HG03558 (cell line): ENCODE results near the gene CDC42EP4.
"Not testable (repeated sequence)": the region's sequence is repeated elsewhere in the genome, so short reads cannot be mapped to it uniquely, and the experiment has no call there.

Experiments used
- ATAC-seq: cut with Tn5 transposase; IDR thresholded peaks from one replicate; pipeline ENCODE4 v1.9.1; 2021; ENCODE audit warnings: moderate number of reproducible peaks; ENCODE audit not compliant: unreplicated experiment; ENCODE audit errors: extremely low read depth

Gene CDC42EP4

DNA sequence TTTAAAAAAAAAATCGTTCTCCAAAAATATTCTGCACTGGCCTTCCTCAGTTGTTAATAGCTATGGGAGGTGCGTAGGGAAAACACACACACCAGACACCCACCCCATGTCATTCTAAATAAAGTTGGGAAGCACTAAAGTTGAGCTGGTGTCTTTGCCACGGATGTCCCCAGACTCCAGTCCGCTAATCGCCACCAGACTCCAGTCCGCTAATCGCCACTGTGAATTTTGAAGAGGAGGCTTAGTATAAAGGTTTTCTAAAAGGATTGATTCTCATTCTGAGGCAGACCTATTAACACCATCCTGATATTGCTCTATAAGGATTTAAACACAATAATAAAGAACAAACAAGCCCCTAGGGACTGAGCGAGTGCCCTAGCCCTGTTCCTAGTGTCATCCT lies 27.4 kb downstream of the CDC42EP4 start:
- no peak for ATAC-seq

DNA sequence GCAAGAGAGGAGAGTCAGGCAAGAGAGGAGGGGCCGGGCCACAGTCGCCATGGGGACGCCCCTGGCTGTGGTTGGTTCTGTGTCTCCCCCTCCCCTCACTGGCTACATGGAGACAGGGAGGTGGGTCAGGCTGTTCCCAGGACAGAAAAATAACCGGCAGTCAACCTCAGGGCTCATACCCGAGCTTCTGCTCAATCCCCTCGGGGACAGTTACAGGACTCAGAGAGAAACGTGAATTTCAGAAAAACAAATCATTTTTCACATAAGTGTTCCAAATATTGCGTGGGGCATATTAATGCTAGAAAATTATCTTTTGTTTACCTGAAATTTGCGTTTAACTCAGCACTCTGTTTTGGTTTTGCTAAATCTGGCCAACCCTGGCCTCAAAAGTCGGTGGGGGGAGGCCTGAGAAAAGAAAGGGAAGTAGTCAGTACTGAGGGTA lies 27.9 kb downstream of the CDC42EP4 start:
- no peak for ATAC-seq

DNA sequence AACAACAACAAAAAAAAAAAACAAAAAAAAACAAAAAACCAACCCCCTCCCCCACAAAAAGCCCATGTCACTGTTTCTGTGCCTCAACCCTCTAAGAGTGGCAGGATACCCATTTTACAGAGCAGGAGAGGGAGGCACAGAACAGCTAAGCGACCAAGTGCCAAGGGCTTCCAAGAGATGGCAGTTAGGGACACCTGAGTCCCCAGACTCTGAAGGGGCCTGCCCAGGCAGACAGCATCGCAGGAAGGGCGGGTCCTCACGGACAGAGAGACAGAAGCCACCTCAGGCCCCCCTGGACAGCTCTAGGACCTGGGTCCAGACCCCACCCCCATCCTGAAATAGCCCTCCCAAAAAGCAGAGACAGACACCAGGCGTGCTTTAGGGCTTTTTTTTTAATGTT lies 28.6 kb downstream of the CDC42EP4 start:
- no peak for ATAC-seq

DNA sequence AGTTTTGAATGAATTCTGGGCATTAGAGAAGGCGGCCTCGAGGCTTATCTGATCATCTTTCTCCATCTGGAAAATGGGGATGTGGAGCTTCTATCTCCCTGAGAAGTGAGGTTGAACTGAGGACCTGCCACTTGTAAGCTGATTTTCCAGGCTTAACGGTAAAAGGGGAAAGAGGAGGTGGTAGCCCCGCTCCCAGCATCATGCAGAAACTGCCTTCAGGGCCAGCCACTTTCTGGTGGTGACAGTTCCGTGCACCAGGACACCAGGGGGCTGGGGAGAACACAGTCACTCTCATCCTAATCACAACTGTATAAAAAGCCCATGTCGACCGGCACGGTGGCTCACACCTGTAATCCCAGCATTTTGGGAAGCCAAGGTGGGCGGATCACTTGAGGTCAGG lies 29.2 kb downstream of the CDC42EP4 start:
- no peak for ATAC-seq

DNA sequence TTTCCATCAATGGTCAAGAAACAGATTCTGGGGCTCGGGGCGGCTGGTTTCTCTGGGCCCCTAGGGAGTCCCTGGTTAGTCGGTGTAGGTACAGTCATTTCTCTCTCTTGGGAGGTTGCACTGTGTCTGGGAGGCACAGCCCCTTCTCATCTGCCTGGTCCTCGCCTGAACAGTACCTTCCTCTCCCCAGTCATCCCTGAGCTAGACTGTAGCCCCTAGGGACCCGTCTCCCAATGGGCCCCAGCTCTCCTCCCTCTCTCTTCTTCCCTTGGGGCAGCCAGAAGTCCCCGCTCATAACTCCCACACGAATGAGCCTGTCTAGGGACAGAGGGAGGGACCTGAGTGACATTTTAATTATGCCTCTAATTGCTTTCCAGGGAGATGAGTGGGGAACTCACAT lies 29.9 kb downstream of the CDC42EP4 start:
- ATAC-seq = peak; percentile 92

DNA sequence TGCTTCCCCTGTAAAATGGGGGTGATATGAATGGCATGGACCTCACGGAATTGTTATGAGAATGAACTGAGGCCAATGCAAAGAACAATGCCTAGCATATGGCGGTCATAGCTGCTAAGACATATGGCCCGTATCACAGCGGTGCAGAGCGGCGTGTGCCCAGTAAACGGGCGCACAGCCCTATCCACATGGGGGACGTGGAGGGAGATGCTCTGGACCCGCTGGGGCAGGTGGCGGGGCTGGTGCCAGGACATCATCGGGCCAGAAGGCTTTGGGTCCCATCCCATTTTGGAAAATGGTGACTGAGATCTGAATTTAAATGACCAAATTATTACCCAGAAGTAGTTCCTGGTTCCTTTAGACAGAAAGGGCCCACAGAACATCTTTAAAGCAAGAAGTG lies 31.6 kb downstream of the CDC42EP4 start:
- no peak for ATAC-seq

DNA sequence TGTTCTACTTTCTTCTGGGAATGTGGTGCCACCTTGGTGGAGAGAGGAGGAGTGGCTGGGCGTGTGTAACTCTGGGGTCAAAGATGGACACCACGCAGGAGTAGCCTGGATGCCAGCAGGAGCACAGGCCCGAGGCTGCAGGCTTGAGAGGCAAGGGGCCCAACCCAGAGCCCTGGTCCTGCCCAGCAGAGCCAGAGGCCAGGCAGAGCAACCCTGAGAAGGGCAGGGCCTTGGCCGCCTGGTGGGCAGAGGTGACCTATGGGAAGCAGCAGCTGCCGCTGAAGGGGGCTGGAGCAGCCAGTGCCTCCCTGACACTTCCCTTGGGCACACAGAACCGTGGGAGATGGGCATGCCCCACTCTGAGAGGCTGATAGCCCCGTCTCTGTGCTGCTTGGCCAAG lies 32.1 kb downstream of the CDC42EP4 start:
- no peak for ATAC-seq

DNA sequence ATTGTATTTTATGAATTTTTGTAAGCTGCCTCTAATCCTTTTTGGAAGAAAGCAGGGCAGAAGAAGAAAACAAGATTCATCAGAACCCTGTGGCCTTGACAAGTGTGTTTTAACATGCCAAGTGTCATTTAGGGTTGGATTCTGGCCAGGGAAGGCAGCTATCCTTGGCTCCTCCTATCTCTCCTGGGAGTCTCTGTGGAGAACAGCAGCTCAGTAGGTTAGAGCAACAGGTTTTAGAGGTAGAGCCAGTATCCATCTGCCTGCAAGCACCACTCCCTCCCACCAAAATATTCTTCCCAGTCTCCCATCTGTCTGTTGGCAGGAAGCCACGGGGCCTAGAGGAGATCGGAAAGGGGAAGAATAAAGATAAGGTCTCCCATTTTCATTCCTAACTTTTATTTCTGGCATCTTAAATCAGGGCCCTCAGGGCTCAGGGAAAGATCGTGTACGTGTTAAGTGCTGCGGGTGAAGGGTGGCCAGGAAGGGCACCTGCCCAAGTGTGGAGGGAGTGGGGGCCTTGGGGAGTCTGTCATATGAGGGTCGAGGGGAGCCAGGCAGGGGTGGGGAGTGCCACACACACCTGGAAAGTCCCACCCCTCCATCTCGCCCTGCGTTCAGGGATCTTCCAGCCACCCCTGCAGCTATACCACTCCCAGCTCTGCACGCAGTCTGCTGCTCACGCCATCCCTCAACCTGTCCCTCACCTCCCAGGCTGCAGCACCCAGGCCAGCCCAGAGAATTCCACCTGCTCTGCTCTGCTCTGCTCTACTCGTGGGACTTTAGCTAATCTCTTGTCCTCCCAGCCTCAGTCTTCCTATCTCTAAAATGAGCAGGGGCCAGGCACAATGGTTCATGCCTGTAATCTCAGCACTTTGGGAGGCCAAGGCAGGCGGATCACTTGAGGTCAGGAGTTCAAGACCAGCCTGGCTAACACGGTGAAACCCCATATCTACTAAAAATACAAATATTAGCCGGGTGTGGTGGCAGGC lies 33.0 kb downstream of the CDC42EP4 start:
- ATAC-seq = no peak

DNA sequence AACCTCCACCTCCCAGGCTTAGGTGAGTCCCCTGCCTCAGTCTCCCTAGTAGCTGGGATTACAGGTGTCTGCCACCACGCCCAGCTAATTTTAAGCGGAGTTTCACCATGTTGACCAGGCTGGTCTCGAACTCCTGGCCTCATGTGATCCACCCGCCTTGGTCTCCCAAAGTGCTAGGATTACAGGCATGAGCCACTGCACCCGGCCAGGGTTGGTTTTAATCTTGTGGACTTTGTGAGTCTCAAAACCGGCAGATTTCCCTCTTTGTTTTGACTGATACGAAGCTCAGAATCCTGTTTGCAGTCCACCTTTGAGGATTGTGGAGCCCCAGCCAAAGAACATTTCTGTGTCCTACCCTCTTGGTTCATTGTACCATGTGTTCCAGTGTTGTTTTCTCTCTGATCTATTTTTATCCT lies 33.7 kb downstream of the CDC42EP4 start:
- no peak for ATAC-seq

DNA sequence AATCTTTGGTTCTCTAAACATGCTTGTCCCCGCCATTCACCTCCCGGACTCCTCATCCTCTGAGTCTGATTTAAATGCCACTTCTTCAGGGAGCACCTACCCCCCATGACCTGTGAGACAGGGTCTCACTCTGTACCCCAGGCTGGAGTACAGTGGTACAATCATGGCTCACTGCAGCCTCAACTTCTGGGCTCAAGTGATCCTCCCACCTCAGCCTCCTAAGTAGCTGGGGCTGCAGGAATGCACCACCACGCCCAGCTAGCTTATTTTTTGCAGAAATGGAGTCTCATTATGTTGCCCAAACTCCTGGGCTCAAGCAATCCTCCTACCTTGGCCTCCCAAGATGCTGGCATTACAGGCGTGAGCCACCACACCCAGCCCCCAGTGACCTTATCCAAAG lies 37.3 kb downstream of the CDC42EP4 start:
- no peak for ATAC-seq

DNA sequence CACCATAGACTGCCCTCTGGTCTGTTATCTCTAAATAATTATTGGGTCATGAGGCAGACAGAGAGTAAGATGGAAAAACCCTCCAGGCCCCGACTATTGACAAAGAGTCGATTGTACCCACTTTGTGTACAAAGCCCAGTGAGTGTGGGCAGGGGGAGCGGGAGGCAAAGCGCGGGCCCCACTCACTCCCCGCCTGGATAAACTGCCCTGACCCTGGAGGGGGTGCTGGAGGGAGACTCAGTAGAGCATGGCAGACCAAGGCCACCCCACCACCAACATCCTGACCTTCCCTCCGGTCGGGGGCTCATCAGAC lies 38.9 kb downstream of the CDC42EP4 start:
- no peak for ATAC-seq

DNA sequence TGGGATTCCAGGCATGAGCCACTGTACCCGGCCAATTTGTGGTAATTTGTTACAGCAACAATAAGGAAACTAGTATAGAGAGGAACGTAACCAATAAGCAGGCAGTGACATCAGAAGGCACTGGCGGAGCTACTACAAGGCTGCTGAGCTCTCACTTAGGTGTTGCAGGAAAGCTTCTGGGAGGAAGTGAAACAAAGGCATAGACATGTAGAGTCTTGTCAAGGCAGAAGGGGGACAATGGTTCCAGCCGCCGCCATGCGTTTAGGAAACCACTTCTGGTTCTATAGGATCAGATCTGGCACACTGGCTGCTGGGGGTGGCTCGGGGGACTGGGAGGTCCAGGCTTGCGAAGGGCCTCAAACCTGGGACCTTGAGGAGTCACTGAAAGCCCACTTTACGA lies 40.7 kb downstream of the CDC42EP4 start:
- peak; percentile 90 for ATAC-seq

DNA sequence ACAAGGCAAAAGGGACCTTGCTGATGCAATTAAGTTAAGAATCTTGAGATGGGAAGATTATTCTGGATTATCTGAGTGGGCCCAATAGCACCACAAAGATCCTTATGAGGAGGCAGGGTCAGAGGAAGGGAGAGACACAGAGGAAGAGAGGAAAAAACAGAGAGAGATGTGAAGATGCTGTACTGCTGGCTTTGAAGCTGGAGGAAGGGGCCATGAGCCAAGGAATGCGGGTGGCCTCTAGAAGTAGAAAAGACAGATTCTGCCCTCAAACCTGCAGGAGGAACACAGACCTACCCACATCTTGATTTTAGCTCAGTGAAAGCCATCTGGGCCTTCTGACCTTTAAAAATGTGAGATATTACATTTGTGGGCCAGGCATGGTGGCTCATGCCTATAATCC lies 42.0 kb downstream of the CDC42EP4 start:
- no peak for ATAC-seq

DNA sequence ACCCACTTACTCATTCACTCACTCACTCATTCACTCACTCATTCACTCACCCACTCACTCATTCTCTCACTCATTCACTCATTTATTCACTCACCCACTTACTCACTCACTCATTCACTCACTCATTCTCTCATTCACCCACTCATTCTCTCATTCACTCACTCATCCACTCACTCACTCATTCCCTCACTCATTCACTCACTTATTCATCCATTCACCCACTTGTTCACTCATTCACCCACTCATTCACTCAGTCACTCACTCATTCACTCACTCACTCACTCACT lies 42.5 kb downstream of the CDC42EP4 start:
- no peak for ATAC-seq

DNA sequence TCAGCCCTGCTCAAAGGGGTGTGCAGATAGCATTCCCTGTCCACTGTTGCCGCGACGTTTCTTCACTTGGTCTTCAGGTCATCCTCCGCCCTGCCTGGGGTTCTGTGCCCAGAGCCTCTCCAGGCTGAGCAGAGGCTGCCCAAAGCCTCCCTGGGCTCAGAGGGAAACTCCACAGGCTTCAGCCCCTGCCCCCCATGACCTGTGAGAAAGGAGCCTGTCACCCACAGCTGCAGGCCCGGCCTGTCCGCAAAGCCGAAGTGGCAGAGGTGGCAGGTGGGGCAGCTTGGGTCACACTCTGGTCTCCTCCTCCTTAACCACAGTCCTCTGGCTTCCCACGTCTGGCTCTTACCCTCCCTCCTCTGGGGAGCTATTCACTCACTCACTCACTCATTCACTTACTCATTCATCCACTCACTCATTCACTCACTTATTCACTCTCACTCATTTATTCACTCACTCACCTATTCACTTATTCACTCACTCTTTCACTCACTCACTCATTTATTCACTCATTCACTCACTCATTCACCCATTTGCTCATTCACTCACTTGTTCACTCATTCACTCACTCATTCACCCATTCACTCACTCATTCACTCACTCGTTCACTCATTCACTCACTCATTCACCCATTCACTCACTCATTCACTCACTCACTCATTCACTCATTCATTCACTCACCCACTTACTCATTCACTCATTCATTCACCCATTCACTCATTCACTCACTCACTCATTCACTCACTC lies 43.0 kb downstream of the CDC42EP4 start:
- no peak for ATAC-seq

DNA sequence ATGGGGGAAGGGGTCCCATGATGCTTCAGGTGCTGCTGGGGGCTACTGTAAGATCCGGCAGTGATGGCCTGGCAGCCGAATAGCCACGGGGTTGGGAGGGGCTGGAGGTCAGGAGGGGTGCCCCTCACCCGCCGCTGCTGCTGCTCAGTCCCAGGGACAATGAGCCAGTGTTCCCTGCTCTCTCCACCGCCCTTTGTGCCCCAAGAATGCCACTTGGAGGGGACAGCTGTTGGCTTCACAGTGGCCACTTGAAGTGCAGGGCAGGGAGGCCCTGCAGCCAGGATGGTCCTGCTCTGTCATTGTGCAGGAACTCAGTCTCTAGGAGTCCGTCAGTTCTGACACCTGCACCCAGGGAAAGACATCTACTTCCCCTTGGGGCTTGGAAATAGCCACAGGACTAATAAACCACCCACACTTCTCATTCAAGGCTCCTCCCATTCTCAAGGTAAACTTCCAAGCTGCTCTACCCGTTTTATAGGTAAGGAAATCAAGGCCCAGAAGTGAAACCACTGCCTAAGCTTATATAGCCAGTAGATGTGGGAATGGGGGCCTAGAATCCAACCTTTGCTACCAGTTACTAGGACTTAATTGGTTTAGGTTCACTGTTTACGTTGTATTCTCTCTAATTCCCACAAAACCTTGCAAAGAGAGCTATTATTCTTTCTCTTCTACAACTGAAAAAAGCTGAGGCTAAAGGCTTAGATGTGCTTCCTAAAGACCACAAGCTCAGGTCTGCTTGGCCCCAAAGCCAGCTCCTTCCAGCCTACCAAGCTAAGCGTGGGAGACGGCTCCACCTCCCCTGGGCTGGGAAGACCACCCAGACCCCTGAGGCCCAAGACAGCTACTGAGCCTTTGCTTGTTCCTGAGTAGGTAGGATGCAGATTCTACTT lies 43.9 kb downstream of the CDC42EP4 start:
- no peak for ATAC-seq

DNA sequence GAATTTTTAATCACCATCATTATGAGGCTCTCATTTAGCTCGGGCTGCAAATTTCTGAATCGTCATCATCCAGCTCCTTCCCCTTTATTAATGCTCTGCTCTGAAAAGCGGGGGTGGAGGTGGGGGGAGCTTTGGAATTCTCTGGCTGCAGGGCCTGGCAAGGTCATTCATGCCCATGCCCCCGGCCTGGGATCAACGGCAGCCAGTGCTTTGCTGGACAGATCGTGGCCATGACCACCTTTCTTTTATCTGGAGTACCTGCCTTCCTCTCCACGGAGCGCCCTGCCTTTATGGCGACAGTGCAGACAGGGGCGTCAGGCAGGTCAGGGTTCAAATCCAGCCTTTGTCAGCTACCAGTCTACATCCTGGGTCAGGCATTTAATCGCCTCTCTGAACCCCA lies 45.0 kb downstream of the CDC42EP4 start:
- ATAC-seq = no peak

DNA sequence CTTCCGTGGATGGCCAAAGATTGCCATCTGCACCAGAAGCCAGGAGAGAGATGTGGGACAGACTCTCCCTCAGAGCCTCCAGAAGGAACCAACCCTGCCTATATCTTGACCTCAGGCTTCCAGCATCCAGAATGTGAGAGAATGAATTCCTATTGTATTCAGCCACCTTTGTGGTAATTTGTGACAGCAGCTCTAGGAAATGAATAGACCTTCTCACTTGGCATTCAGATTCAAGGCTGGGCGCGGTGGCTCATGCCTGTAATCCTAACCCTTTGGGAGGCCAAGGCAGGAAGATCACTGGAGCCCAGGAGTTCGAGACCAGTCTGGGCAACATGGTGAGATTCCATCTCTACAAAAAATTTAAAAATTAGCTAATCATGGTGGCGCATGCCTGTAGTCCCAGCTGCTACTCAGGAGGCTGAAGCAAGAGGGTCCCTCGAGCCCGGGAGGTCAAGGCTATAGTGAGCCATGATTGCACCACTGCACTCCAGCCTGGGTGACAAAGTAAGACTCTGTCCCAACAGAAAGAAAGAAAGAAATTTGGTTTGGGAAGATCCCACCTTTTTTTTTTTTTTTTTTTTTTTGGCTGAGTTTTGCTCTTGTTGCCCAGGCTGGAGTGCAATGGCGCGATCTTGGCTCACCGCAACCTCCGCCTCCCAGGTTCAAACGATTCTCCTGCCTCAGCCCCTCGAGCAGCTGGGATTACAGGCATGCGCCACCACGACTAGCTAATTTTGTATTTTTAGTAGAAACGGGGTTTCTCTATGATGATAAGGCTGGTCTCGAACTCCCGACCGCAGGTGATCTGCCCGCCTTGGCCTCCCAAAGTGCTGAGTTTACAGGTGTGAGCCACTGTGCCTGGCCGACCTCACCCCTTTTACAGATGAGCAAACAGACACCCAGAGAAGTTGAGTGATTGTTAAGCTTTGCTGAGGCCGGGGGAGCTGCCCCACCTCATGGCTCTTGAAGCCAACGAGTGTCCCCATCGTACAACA lies 45.9 kb downstream of the CDC42EP4 start:
- no peak for ATAC-seq

DNA sequence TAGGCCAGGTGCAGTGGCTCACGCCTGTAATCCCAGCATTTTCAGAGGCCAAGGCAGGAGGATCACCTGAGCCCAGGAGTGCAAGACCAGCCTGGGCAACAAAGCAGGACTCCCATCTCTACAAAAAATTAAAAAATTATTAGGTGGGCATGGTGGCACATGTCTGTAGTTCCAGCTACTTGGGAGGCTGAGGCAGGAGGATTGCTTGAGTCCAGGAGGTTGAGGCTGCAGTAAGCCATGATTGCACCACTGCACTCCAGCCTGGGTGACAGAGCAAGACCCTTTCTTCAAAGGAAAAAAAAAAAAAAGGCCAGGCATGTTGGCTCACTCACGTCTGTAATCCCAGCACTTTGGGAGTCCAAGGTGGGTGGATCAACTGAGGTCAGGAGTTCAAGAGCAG lies 47.4 kb downstream of the CDC42EP4 start:
- ATAC-seq = not testable (repeated sequence)
